ENCODE results near the gene IFNL3. TPM values are rescaled to one million over a fixed set of nuclear protein-coding genes. Genes with fewer than 3 reads are reported as not detected.

The IFNL3 gene
- total RNA-seq, 1 donor from 2014 or later: not detected

GRCh38 chr19:39254531-39255345 lies 9.9 kb upstream of the IFNL3 start:
- DNase-seq (ENCODE audit: low read depth) (no peak), FAIRE-seq (no peak)
- no peak overlapping the region for H3K4me3 ChIP-seq (ENCODE audit: low read depth, low read length)
- H3K27me3 ChIP-seq (ENCODE audit: control insufficient read depth, insufficient read depth, low read length): peaks cover 1% of the 10 kb centered on the region
- H3K36me3 ChIP-seq (ENCODE audit: control insufficient read depth, insufficient read depth, low read length): no peaks in the 10 kb centered on the region
- TF ChIP-seq CTCF (IDR thresholded peaks at IDR 0.05; ENCODE audit: insufficient read depth, low read length, severe bottlenecking): no peak

GRCh38 chr19:39253374-39254149 lies 8.8 kb upstream of the IFNL3 start:
- DNase-seq (ENCODE audit: low read depth) (no peak), FAIRE-seq (peak; percentile 47)
- H3K27me3 ChIP-seq (ENCODE audit: control insufficient read depth, insufficient read depth, low read length): peaks cover 6% of the 10 kb centered on the region
- no peak for TF ChIP-seq CTCF (IDR thresholded peaks at IDR 0.05; ENCODE audit: insufficient read depth, low read length, severe bottlenecking)
- H3K36me3 ChIP-seq (ENCODE audit: control insufficient read depth, insufficient read depth, low read length): no peaks in the 10 kb centered on the region
- H3K4me3 ChIP-seq (ENCODE audit: low read depth, low read length): no peak overlapping the region

- Histone ChIP-seq H3K4me3 (ENCODE audit: low read depth, low read length) (no peak overlapping the region), H3K27me3 (ENCODE audit: control insufficient read depth, insufficient read depth, low read length) (peaks cover 16% of the 10 kb centered on the region), H3K36me3 (ENCODE audit: control insufficient read depth, insufficient read depth, low read length) (no peaks in the 10 kb centered on the region)
- no peak for DNase-seq (ENCODE audit: low read depth)
- FAIRE-seq: no peak
- TF ChIP-seq CTCF (IDR thresholded peaks at IDR 0.05; ENCODE audit: insufficient read depth, low read length, severe bottlenecking): no peak
These were observed 7.7 kb upstream of the IFNL3 start for GRCh38 chr19:39252458-39252857.

- no peak for TF ChIP-seq CTCF (IDR thresholded peaks at IDR 0.05; ENCODE audit: insufficient read depth, low read length, severe bottlenecking)
- no peak overlapping the region for H3K4me3 ChIP-seq (ENCODE audit: low read depth, low read length)
- H3K36me3 ChIP-seq (ENCODE audit: control insufficient read depth, insufficient read depth, low read length): no peaks in the 10 kb centered on the region
- FAIRE-seq (no peak), DNase-seq (ENCODE audit: low read depth) (no peak)
- peaks cover 22% of the 10 kb centered on the region for H3K27me3 ChIP-seq (ENCODE audit: control insufficient read depth, insufficient read depth, low read length)
These were observed 7.0 kb upstream of the IFNL3 start for GRCh38 chr19:39251846-39252245.

GRCh38 chr19:39251081-39251480 lies 6.3 kb upstream of the IFNL3 start:
- TF ChIP-seq CTCF (IDR thresholded peaks at IDR 0.05; ENCODE audit: insufficient read depth, low read length, severe bottlenecking): no peak
- DNase-seq (ENCODE audit: low read depth) (no peak), FAIRE-seq (no peak)
- Histone ChIP-seq H3K36me3 (ENCODE audit: control insufficient read depth, insufficient read depth, low read length) (no peaks in the 10 kb centered on the region), H3K4me3 (ENCODE audit: low read depth, low read length) (no peak overlapping the region), H3K27me3 (ENCODE audit: control insufficient read depth, insufficient read depth, low read length) (peaks cover 22% of the 10 kb centered on the region)

All from bronchial epithelial cell (primary cell).